HepG2 (cell line): ENCODE results near the gene ARHGAP10. TPM values are rescaled to one million over a fixed set of nuclear protein-coding genes. Genes with fewer than 3 reads are reported as not detected.

Source experiments
- ATAC-seq: fragments of 200-7000 bp; cut with Tn5 transposase; 3 replicates; pipeline ENCODE4 v1.9.1; 2020; ENCODE audit warnings: mild to moderate bottlenecking, moderate library complexity
- BruUV-seq: library from RNA; stranded (reverse); fragments of 400-500 nt; replicated peaks from 2 replicates; lab custom pipeline; 2021; lab: Mats Ljungman, UMichigan
- CTCF ChIA-PET: fragments of 300-600 bp; formaldehyde crosslinking; extraction: SDS; loops from one replicate; lab custom pipeline; 2021; ENCODE audit warnings: low total read pairs, inconsistent platforms, low intra/inter-chr PET ratio; lab: Yijun Ruan, JAX
- POLR2A ChIA-PET: fragments of 350-600 bp; sonication (Branson Sonifier 250); formaldehyde crosslinking; loops from one replicate; lab custom pipeline; 2020; ENCODE audit warnings: antibody characterized with exemption, inconsistent platforms; lab: Yijun Ruan, JAX
- DNase-seq: peaks from one replicate; pipeline ENCODE4 v3.0.0-alpha.2; 2015; ENCODE audit warnings: low spot score
- FAIRE-seq: peaks from 3 replicates; lab custom pipeline; 2011; peaks lifted over from hg19 to GRCh38; lab: Jason Lieb, UNC
- H2AFZ ChIP-seq: one replicate; pipeline ENCODE4 v1.6.1; 2011; ENCODE audit warnings: low read length, inconsistent platforms
- H3K27ac ChIP-seq: fragments of 300-600 bp; 3 replicates; pipeline ENCODE4 v1.8.0; 2011; ENCODE audit warnings: mixed run types, mild to moderate bottlenecking, mixed read lengths, low read length, inconsistent platforms; ENCODE audit not compliant: insufficient read depth; ENCODE audit errors: extremely low read length
- H3K27me3 ChIP-seq, 2 experiments: fragments of 200-600 bp in 1 of 2; 2 replicates in 1 of 2; 3 replicates in 1 of 2; pipeline versions ENCODE4 v1.6.0 to v1.8.0; 2011; ENCODE audit warnings: low read length in 2 of 2, mild to moderate bottlenecking in 2 of 2, moderate library complexity in 2 of 2, inconsistent platforms in 1 of 2; ENCODE audit not compliant: insufficient read depth in 2 of 2, control insufficient read depth in 1 of 2
- H3K36me3 ChIP-seq, 2 experiments: fragments of 200-600 bp in 1 of 2; replicated peaks in 1 of 2; 2 replicates in 1 of 2; 3 replicates in 1 of 2; pipeline versions ENCODE4 v1.5.1 to v1.8.0; 2011; ENCODE audit warnings: low read length in 2 of 2, inconsistent platforms in 1 of 2; ENCODE audit not compliant: insufficient read depth in 2 of 2, control insufficient read depth in 1 of 2
- H3K4me1 ChIP-seq: 2 replicates; pipeline ENCODE4 v1.5.1; 2012; ENCODE audit warnings: low read length, inconsistent platforms; ENCODE audit not compliant: insufficient read depth
- H3K4me2 ChIP-seq: 2 replicates; pipeline ENCODE4 v1.6.0; 2011; ENCODE audit warnings: low read depth, low read length, inconsistent platforms
- H3K4me3 ChIP-seq, 3 experiments: fragments of 200-600 bp in 1 of 3; sonication (generic), shearing (Covaris generic) in 1 of 3; replicated peaks in 1 of 3; 2 replicates each; pipeline ENCODE4 v1.5.1; 2011 to 2016; ENCODE audit warnings: low read length in 3 of 3, inconsistent platforms in 2 of 3, low read depth in 2 of 3, mild to moderate bottlenecking in 2 of 3, control low read depth in 1 of 3, mixed read lengths in 1 of 3; ENCODE audit not compliant: insufficient read depth in 1 of 3
- H3K79me2 ChIP-seq: one replicate; pipeline ENCODE4 v1.6.1; 2011; ENCODE audit warnings: low read length, inconsistent platforms; ENCODE audit not compliant: insufficient read depth
- H3K9ac ChIP-seq: 2 replicates; pipeline ENCODE4 v1.6.0; 2011; ENCODE audit warnings: mild to moderate bottlenecking, low read depth, low read length, inconsistent platforms; ENCODE audit not compliant: insufficient read depth
- H3K9me3 ChIP-seq: 2 replicates; pipeline ENCODE4 v1.5.1; 2012; ENCODE audit warnings: mild to moderate bottlenecking, low read length
- H4K20me1 ChIP-seq: 2 replicates; pipeline ENCODE4 v1.6.0; 2011; ENCODE audit warnings: inconsistent platforms, mild to moderate bottlenecking, low read length, moderate library complexity; ENCODE audit not compliant: insufficient read depth
- AHDC1 ChIP-seq: sonication (generic); formaldehyde crosslinking; IDR thresholded peaks from 2 replicates; pipeline ENCODE4 v1.5.1; 2020; ENCODE audit warnings: mild to moderate bottlenecking, missing genetic modification reagents, borderline replicate concordance
- KDM2A ChIP-seq: sonication (generic); formaldehyde crosslinking; IDR thresholded peaks from 2 replicates; pipeline ENCODE4 v1.4.0; 2020; ENCODE audit warnings: low read depth, missing genetic modification reagents, borderline replicate concordance
- NFYB ChIP-seq: sonication (generic); formaldehyde crosslinking; IDR thresholded peaks from 2 replicates; pipeline ENCODE4 v1.4.0; 2020; ENCODE audit warnings: missing genetic modification reagents
- RXRA ChIP-seq: sonication (generic); formaldehyde crosslinking; IDR thresholded peaks from 2 replicates; pipeline ENCODE4 v1.5.1; 2020; ENCODE audit warnings: missing genetic modification reagents
- SALL1 ChIP-seq: sonication (generic); formaldehyde crosslinking; IDR thresholded peaks from 2 replicates; pipeline ENCODE4 v1.8.0; 2022; ENCODE audit warnings: mild to moderate bottlenecking, missing genetic modification reagents
- STAT6 ChIP-seq: sonication (generic); formaldehyde crosslinking; IDR thresholded peaks from 2 replicates; pipeline ENCODE4 v1.4.0; 2020; ENCODE audit warnings: missing genetic modification reagents, mild to moderate bottlenecking, borderline replicate concordance
- SYNCRIP ChIP-seq: fragments of 200-400 bp; formaldehyde crosslinking; IDR thresholded peaks from 2 replicates; pipeline ENCODE4 v1.6.1; 2018; ENCODE audit warnings: mild to moderate bottlenecking, low read depth, low read length; ENCODE audit not compliant: insufficient read depth
- TOE1 ChIP-seq: sonication (generic); formaldehyde crosslinking; IDR thresholded peaks from 2 replicates; pipeline ENCODE4 v1.4.0; 2020; ENCODE audit warnings: mild to moderate bottlenecking, missing genetic modification reagents
- UBTF ChIP-seq: sonication (generic); formaldehyde crosslinking; IDR thresholded peaks from 2 replicates; pipeline ENCODE4 v1.4.0; 2020; ENCODE audit warnings: mild to moderate bottlenecking, missing genetic modification reagents
- WGBS: methylation state at CpG from one replicate; pipeline ENCODE4 v1.1.6; 2017; ENCODE audit warnings: low lambda C conversion rate; 5-methylcytosine and 5-hydroxymethylcytosine counted together
- in situ Hi-C: cut with HindIII; loops from 2 replicates; pipeline ENCODE4 v1.10.0; 2017; ENCODE audit warnings: low pct_unique_long_range_greater_than_20kb; ENCODE audit not compliant: extremely low pct_ligation_motif_present
- intact Hi-C: fragments of 100-400 bp; cut with micrococcal nuclease; formaldehyde crosslinking; loops from one replicate; pipeline ENCODE4 v1.10.0; 2022; ENCODE audit not compliant: unreplicated experiment
- polyA plus RNA-seq, 8 experiments: library from polyadenylated mRNA; depleted of rRNA in 3 of 8; stranded (reverse) in 7 of 8; unstranded in 1 of 8; fragments of >200 nt; fragmentation: Illumina TruSeq in 4 of 8; extraction: Trizol in 4 of 8; gene quantifications; 2 replicates each; pipeline versions ENCODE4 v1.2.1 to v1.2.3, GENCODE V29; 2011 to 2016; ENCODE audit warnings: low read depth in 4 of 8, missing spikeins in 1 of 8, mixed read lengths in 1 of 8; ENCODE audit not compliant: insufficient read depth in 1 of 8
- total RNA-seq, 5 experiments: library from RNA; depleted of rRNA; stranded (reverse); fragments of >200 nt; fragmentation: Illumina TruSeq; extraction: Trizol; gene quantifications; 2 replicates each; pipeline ENCODE4 v1.2.3, GENCODE V29; 2016; ENCODE audit warnings: low read depth in 1 of 5
- TF ChIP-seq, protein P1 (sequence below): IDR thresholded peaks from 2 replicates; pipeline ENCODE4 v1.6.1; 2012; ENCODE audit warnings: low read depth, low read length, improper control_type of control experiment

ARHGAP10 gene
- total and polyA plus RNA-seq, 2 of the 13 experiments (the other 11 are each of a cell fraction or from before 2014, with no cell fraction given) = 0.45 to 1.6 TPM

DNA sequence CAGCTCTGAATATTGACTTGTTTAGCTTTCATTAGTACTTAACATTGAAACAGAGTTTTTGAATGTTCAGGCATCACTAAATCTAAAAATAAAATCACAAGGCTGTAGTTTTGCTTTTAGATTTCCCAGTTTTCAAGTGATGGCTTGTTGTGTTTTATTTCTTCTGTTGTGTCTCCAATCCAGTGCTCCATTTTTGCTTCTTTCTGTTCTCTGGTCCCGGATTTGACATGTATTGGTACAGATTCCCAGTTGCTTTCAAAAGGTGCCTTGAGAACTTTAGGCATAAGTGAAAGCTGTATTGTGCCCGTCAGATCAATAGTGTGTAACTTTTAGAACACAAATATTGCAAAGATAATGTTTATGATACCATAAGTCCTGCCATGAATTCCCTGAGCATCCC is 53.2 kb downstream of the ARHGAP10 start (continued):
- TF ChIP-seq AHDC1 (no peak), SYNCRIP (no peak), RXRA (CRISPR knock-in tag) (no peak), KDM2A (CRISPR knock-in tag) (no peak)
- TF ChIP-seq, protein P1, sequence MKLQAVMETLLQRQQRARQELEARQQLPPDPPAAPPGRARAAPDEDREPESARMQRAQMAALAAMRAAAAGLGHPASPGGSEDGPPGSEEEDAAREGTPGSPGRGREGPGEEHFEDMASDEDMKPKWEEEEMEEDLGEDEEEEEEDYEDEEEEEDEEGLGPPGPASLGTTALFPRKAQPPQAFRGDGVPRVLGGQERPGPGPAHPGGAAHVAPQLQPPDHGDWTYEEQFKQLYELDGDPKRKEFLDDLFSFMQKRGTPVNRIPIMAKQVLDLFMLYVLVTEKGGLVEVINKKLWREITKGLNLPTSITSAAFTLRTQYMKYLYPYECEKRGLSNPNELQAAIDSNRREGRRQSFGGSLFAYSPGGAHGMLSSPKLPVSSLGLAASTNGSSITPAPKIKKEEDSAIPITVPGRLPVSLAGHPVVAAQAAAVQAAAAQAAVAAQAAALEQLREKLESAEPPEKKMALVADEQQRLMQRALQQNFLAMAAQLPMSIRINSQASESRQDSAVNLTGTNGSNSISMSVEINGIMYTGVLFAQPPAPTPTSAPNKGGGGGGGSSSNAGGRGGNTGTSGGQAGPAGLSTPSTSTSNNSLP = no peak

DNA sequence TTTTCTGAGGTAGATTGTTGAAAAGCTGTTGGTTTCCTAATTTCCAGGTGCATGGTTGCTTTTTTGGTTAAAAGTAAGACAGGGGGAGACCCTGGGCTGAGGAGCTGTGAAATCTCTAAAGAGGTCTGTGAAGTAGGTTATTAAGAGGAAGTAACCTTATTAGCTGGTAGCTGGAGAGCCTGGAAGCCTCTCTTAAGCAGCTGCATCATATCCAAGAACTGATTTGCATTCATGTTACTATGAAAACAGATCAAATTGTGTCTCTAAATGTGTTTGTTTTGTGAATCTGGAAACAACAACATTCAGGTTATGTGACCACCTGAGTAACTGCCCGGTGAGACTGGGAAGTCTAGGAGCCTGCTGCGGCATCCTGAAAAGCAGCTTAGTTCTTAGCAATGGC is 54.1 kb downstream of the ARHGAP10 start:
- no peaks in the 10 kb centered on the region for H3K27me3 ChIP-seq
- ChIA-PET CTCF (no interaction called here), POLR2A (no interaction called here)
- H3K9ac ChIP-seq = no peak overlapping the region
- no peaks in the 10 kb centered on the region for H3K79me2 ChIP-seq
- H3K36me3 ChIP-seq = no peaks in the 10 kb centered on the region
- no peak for FAIRE-seq
- H3K4me1 ChIP-seq = no peaks in the 10 kb centered on the region
- no peak for DNase-seq
- H4K20me1 ChIP-seq = no peaks in the 10 kb centered on the region
- in situ Hi-C loops = no loop called here
- intact Hi-C loops = no loop called here
- WGBS = 100% methylated on average over 2 of the region's 2 CpGs
- BruUV-seq = no TSS peak
- no peak overlapping the region for H3K4me3 ChIP-seq
- no peak for ATAC-seq
- no peak overlapping the region for H3K4me2 ChIP-seq
- H2AFZ ChIP-seq = no peak overlapping the region
- no peak overlapping the region for H3K27ac ChIP-seq
- no peaks in the 10 kb centered on the region for H3K9me3 ChIP-seq
- TF ChIP-seq STAT6 (CRISPR knock-in tag) = no peak
- TF ChIP-seq NFYB = no peak
- no peak for TF ChIP-seq SALL1
- no peak for TF ChIP-seq UBTF
- no peak for TF ChIP-seq TOE1 (CRISPR knock-in tag)
